Erythroblast (primary cell): ENCODE results near the gene FAM32A.

Experiments
- DNase-seq, 2 experiments: peaks; one replicate each; lab custom pipeline; 2025; lab: John Stamatoyannopoulos, UW
- GATA1 ChIP-seq: IDR thresholded peaks from 2 replicates; pipeline ENCODE4 v1.6.1; 2011; ENCODE audit warnings: low read depth, mild to moderate bottlenecking, control low read depth, low read length, moderate library complexity
- POLR2A ChIP-seq: IDR thresholded peaks from 2 replicates; pipeline ENCODE4 v1.6.1; 2011; ENCODE audit warnings: mild to moderate bottlenecking, low read length

Gene FAM32A

GRCh38 chr19:16213076-16213475 is 27.9 kb downstream of the FAM32A start:
- TF ChIP-seq GATA1 (no peak), POLR2A (no peak)
- DNase-seq = peak in 1 of 2 experiments; percentile 16

- DNase-seq = no peak
- TF ChIP-seq POLR2A = no peak
- TF ChIP-seq GATA1 = no peak
Observed at GRCh38 chr19:16216744-16217670, 31.8 kb downstream of the FAM32A start.

GRCh38 chr19:16217716-16218451 is 32.7 kb downstream of the FAM32A start:
- TF ChIP-seq GATA1 = no peak
- no peak for TF ChIP-seq POLR2A
- DNase-seq = peak in 1 of 2 experiments; percentile 11

GRCh38 chr19:16218851-16219250 is 33.6 kb downstream of the FAM32A start:
- TF ChIP-seq POLR2A (no peak), GATA1 (no peak)

GRCh38 chr19:16222806-16223205 is 37.6 kb downstream of the FAM32A start:
- TF ChIP-seq POLR2A (no peak), GATA1 (no peak)
- no peak for DNase-seq

More at GRCh38 chr19:16218851-16219250, 33.6 kb downstream of the FAM32A start:
- no peak for DNase-seq

GRCh38 chr19:16223746-16224145 is 38.5 kb downstream of the FAM32A start:
- no peak for DNase-seq
- no peak for TF ChIP-seq GATA1
- TF ChIP-seq POLR2A = no peak

GRCh38 chr19:16224293-16225045 is 39.3 kb downstream of the FAM32A start:
- no peak for DNase-seq
- no peak for TF ChIP-seq POLR2A
- no peak for TF ChIP-seq GATA1

- no peak for DNase-seq
- TF ChIP-seq GATA1 = no peak
- TF ChIP-seq POLR2A = no peak
Observed at GRCh38 chr19:16225279-16226183, 40.3 kb downstream of the FAM32A start.

GRCh38 chr19:16226184-16226591 is 41.0 kb downstream of the FAM32A start:
- TF ChIP-seq POLR2A (no peak), GATA1 (no peak)
- no peak for DNase-seq

GRCh38 chr19:16226878-16227836 is 41.9 kb downstream of the FAM32A start:
- DNase-seq = no peak
- TF ChIP-seq POLR2A (no peak), GATA1 (no peak)

GRCh38 chr19:16227837-16228636 is 42.8 kb downstream of the FAM32A start:
- DNase-seq = no peak
- no peak for TF ChIP-seq GATA1
